ENCODE results near the gene GDF9. TPM values are rescaled to one million over a fixed set of nuclear protein-coding genes. Genes with fewer than 3 reads are reported as not detected.

The GDF9 gene
- total RNA-seq, 1 donor from 2014 or later = not detected

GRCh38 chr5:132838516-132839282 is 27.6 kb downstream of the GDF9 start:
- DNase-seq (ENCODE audit: low spot score) = peak; percentile 60

DNA sequence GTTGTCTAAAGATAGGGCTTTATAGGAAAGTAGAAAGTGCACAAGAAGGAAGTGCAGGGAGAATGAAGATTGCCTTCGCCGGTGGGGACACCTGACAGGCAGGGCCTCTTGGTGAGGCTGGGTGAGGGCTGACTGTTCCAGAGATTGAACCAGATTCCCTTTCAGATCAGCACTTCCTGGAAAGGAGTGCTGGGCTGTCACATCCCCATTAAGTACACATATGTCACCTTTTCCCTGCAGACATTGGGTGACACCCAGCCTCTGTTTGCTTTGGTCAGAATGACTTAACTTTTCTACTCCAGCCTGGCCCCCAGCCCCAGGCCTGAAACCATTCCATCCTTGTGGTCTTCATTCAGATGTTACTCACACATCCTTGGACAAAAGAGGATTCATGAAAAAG is 28.4 kb downstream of the GDF9 start:
- DNase-seq (ENCODE audit: low spot score) = peak; percentile 72

DNA sequence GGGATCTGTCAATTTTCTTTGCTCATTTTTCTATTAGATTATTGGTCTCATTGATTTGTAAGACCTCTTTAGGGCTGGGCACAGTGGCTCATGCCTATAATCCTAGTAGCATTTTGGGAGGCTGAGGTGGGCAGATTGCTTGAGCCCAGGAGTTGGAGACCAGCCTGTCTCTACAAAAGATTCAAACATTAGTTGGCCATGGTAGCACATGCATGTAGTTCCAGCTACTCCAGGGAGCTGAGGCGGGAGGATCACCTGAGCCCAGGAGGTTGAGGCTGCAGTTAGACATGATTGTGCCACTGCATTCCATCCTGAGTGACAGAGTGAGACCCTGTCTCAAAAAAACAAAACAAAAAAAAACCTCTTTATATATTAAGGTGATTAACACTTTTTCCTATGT is 29.4 kb downstream of the GDF9 start:
- peak; percentile 9 for DNase-seq (ENCODE audit: low spot score)

- no peak for DNase-seq (ENCODE audit: low spot score)
These were observed 32.2 kb downstream of the GDF9 start for GRCh38 chr5:132834057-132834456.

GRCh38 chr5:132832612-132833011 is 33.7 kb downstream of the GDF9 start:
- peak; percentile 1 for DNase-seq (ENCODE audit: low spot score)

DNA sequence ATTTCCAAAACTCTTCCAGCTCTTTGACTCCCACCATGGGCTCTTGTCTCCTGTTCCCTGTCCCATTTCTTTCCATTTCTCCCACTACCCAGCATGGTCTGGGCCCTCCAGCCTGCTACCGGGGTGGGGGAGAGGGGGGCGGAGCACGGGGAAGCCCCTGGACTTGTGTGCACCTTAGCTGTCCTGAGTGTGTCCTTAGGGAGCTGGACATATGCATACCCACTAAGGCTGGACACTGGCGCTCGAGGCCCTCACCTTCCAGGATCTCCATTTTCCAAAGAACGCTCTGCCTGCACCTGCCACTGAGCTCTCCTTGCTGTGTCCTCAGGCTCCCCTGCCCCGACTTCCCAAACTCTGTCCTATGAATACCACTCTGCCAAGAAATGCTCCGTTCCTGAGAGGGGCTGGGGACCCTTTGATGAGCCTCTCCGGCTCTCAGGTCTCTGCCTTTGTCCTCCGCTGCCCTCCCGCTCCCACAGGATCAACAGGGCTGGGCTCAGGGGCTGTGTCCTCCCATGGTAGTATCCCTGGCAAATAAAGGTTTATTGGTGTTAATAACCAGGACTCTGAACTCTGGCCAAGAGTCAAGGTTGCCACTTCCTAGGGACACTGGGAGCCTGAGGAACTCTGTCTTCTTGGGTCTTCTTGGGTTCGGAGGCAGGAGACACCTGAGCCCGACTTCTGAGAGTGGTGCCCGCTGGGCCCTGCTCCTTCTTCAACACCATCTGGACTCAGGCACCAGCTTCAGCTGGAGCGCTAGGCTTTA is 35.0 kb downstream of the GDF9 start:
- peak; percentile 78 for DNase-seq (ENCODE audit: low spot score)

GRCh38 chr5:132830436-132831094 is 35.7 kb downstream of the GDF9 start, which contains the start of gene SHROOM1:
Gene SHROOM1 (minus strand): TSS chr5:132830647. CDS start chr5:132826140, 4,507 bp downstream.
- DNase-seq (ENCODE audit: low spot score) = peak; percentile 93

DNA sequence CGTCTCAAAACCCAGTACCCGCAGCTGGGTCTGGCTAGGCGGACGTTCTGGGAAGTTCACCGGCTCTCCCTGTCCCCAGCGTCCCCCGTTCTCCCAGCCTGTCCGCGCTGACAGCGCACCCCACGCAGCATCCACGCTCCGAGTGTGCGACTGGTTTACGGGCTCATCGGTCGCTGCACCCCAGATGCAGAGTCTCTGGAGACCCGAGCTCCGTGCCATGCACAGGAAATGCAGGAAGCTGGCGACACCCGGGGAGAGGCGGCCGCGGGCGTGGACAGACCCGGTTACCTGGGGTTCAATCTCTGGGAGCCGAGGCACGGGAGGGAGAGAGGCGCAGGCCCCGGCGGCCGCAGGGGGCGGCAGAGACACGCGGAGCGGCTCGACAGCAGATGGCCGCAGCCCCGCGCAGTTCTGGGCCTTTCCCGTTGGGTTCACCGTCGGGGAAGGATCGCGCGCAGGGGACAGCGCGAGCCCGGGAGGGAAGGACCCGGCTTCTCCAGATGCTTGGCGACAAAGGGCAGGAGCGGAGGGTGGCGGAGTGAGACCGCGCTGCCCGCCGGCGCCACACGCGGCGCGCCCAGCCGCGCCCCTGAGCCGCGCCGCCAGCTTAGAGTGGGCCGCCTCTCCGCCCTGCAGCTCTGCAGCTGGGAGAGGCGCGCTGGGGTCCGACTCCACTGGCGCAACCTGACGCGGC is 36.4 kb downstream of the GDF9 start:
- DNase-seq (ENCODE audit: low spot score) = peak; percentile 94

GRCh38 chr5:132828846-132829494 is 37.3 kb downstream of the GDF9 start:
- no peak for DNase-seq (ENCODE audit: low spot score)

DNA sequence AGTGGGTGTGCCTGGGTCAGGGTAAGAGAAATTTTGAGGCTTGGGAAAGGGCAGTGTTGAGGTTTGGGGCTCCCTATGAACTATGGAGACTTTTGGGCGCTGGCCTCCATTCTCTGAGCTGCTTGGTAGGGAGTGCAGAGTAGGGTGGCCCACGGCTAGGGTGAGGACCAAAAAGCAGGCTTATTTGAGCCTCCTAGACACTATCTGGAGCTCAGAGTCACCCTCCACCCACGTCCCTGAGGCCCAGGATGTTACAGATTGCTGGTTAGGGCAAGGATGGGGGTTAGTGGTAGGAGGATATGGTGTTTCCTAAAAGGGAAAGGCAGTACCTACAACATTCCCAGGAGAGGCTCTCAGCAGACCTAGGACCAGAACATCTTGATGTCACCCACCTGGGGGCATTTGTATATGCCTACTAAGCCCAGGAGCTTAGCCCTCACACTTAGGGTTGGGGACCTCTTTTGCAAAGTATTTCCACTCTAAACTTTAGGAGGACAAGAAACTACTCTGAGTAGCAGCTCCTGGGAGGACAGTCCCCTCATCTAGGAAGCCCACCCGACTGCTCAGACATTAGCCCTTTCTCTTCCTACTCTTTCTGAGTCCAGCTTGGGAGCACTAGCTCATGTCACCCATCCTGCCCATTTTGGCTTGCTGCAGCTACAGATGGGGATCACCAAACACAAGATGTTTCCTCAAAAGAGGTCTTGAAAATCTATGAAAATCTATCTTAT is 38.2 kb downstream of the GDF9 start:
- no peak for DNase-seq (ENCODE audit: low spot score)

- DNase-seq (ENCODE audit: low spot score) = peak; percentile 51
These were observed 39.7 kb downstream of the GDF9 start for GRCh38 chr5:132826424-132827082.

- no peak for DNase-seq (ENCODE audit: low spot score)
These were observed 40.4 kb downstream of the GDF9 start for GRCh38 chr5:132825834-132826391.

DNA sequence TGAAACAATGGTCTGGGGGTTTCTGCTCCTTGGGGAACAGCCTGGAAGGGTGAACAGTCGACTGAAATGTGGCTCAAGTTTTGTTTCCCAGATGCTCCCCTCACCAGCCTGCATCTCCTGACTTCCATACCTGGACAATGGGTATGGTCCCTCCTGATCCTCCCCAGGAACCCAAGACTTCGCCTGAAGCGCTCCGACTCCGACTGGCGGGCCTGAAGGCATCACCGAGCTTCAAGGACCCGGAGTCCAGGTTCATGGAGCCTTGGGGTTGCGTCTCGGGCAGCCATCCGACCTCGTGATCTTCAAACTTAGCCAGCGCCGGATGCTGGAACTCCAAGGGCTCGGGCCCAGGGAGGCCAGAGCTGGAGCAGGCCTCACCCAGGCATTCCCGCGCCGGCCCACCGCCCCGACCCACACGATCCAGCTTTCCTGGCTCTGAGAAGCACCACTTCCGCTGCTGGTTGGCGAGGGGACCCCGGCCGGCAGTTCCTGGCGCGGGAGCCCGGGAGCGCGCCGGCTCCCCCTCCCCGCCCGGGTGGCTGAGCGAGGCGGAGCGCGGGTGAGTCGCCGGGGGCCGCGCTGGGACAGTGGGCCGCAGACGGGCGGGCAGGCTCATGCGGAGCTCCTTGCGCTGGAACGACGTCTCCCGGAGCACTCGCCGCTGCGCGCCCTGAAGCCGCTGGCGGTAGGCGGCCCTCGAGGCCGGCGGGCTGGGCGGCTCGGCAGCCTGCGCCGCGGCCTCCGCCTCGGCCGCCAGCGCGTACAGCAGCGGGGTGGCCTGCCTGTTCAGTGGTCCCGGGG is 41.0 kb downstream of the GDF9 start:
- DNase-seq (ENCODE audit: low spot score) = no peak

- no peak for DNase-seq (ENCODE audit: low spot score)
These were observed 41.8 kb downstream of the GDF9 start for GRCh38 chr5:132824426-132824825.

GRCh38 chr5:132823481-132824050 is 42.7 kb downstream of the GDF9 start:
- DNase-seq (ENCODE audit: low spot score) = no peak

- no peak for DNase-seq (ENCODE audit: low spot score)
These were observed 43.4 kb downstream of the GDF9 start for GRCh38 chr5:132822650-132823480.

DNA sequence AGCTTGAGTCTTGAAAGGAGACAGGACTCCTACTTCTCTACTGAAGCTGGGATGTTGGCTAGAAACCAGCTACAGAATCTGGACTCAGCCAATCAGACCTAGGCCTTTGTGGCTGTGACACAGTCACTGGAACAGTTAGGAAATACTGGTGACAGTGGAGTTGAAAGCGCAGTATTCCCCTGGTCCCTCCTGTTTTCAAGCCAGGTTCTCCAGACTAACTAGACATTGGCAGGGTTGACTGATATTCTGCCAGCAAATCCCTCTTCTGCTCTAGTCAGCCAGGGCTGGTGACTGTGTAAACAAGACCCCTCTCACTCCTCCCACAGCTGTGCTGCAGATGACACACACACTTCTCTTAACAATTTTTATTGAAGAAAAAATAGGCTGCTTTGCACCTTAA is 44.5 kb downstream of the GDF9 start:
- DNase-seq (ENCODE audit: low spot score) = no peak
